GM18499 (cell line): Measurements from ENCODE around the gene AKAP1.

ENCODE experiments used
- ATAC-seq: cut with Tn5 transposase; IDR thresholded peaks from one replicate; pipeline ENCODE4 v1.9.1; 2021; ENCODE audit warnings: moderate number of reproducible peaks; ENCODE audit not compliant: insufficient read depth, unreplicated experiment

The AKAP1 gene

GRCh38 chr17:57124053-57124452, 39.0 kb downstream of the AKAP1 start:
- ATAC-seq: no peak

- no peak for ATAC-seq
Measured at GRCh38 chr17:57125406-57125805, 40.4 kb downstream of the AKAP1 start.

GRCh38 chr17:57125866-57126265, 40.8 kb downstream of the AKAP1 start:
- ATAC-seq: no peak

- ATAC-seq: no peak
Measured at GRCh38 chr17:57130708-57131461, 45.8 kb downstream of the AKAP1 start.

- no peak for ATAC-seq
Measured at GRCh38 chr17:57132663-57133062, 47.6 kb downstream of the AKAP1 start.

GRCh38 chr17:57133486-57133885, 48.4 kb downstream of the AKAP1 start:
- no peak for ATAC-seq

- ATAC-seq: no peak
Measured at GRCh38 chr17:57135026-57135788, 50.2 kb downstream of the AKAP1 start.

GRCh38 chr17:57135789-57136291, 50.8 kb downstream of the AKAP1 start:
- no peak for ATAC-seq

GRCh38 chr17:57136355-57136754, 51.3 kb downstream of the AKAP1 start:
- ATAC-seq: no peak

GRCh38 chr17:57138030-57138911, 53.2 kb downstream of the AKAP1 start:
- ATAC-seq: no peak

GRCh38 chr17:57138956-57139576, 54.0 kb downstream of the AKAP1 start:
- no peak for ATAC-seq

GRCh38 chr17:57140316-57140715, 55.3 kb downstream of the AKAP1 start:
- ATAC-seq: no peak

GRCh38 chr17:57142925-57143324, 57.9 kb downstream of the AKAP1 start:
- ATAC-seq: no peak

- ATAC-seq: no peak
Measured at GRCh38 chr17:57143361-57143760, 58.3 kb downstream of the AKAP1 start.

GRCh38 chr17:57143919-57144318, 58.9 kb downstream of the AKAP1 start:
- no peak for ATAC-seq

- no peak for ATAC-seq
Measured at GRCh38 chr17:57144567-57144966, 59.5 kb downstream of the AKAP1 start.

GRCh38 chr17:57145347-57145746, 60.3 kb downstream of the AKAP1 start:
- ATAC-seq: no peak

- ATAC-seq: no peak
Measured at GRCh38 chr17:57146273-57146672, 61.2 kb downstream of the AKAP1 start.

- ATAC-seq: no peak
Measured at GRCh38 chr17:57151798-57152197, 66.8 kb downstream of the AKAP1 start.

GRCh38 chr17:57152967-57153528, 68.0 kb downstream of the AKAP1 start:
- no peak for ATAC-seq
